ENCODE measurements around the gene NUAK2. TPM values are rescaled to one million over a fixed set of nuclear protein-coding genes. Genes with fewer than 3 reads are reported as not detected.
A peak's percentile ranks its signal among the peaks of the same experiment; 100 is the strongest.

Gene NUAK2
- total and polyA plus RNA-seq, 2 experiments from 2014 or later, result 3.0 to 3.8 TPM

GRCh38 chr1:205323794-205324193, 2.2 kb upstream of the NUAK2 start:
- in situ Hi-C loops (cut with MboI), result loop anchor here (5.0 kb wide), 1 partner anchor 46 kb away; no protein-coding TSS in a partner anchor
- Histone ChIP-seq H3K9me3 (ENCODE audit: low read depth) (no peaks in the 10 kb centered on the region), H3K79me2 (ENCODE audit: insufficient read depth) (peaks cover 27% of the 10 kb centered on the region), H4K20me1 (ENCODE audit: insufficient read depth) (no peaks in the 10 kb centered on the region), H3K4me1 (ENCODE audit: insufficient read depth) (peaks cover 14% of the 10 kb centered on the region), H3K4me2 (ENCODE audit: unreplicated experiment) (no peak overlapping the region), H3K27me3 (replicated peaks; ENCODE audit: insufficient read depth) (peaks cover 11% of the 10 kb centered on the region; the same call in 1 of the 2 replicates), H3K27ac (no peak overlapping the region), H2AFZ (no peak overlapping the region), H3F3A (ENCODE audit: insufficient read depth) (peaks cover 10% of the 10 kb centered on the region; the same call in 1 of the 2 replicates), H3K4me3 (no peak overlapping the region), H3K9ac (no peak overlapping the region), H3K9me2 (ENCODE audit: insufficient read depth) (no peaks in the 10 kb centered on the region), H3K36me3 (ENCODE audit: low read depth) (no peaks in the 10 kb centered on the region)
- no peak for DNase-seq
- whole genome bisulfite sequencing, 2 experiments (ENCODE audit: low coverage in 1 of 2, low lambda C conversion rate in 2 of 2, missing lambda C conversion rate in 2 of 2), result 91 to 97% methylated on average over 5 to 6 of the region's 6 CpGs
- TF ChIP-seq EZH2 (IDR thresholded peaks at IDR 0.05; ENCODE audit: insufficient read depth, poor library complexity, severe bottlenecking) (no peak), EZH2phosphoT487 (IDR thresholded peaks at IDR 0.05; ENCODE audit: insufficient read depth, low read depth) (no peak)

GRCh38 chr1:205321959-205322283, 376 bp upstream of the NUAK2 start:
- Histone ChIP-seq H3K4me3 (peak overlapping the region; percentile 88), H3K27me3 (replicated peaks; ENCODE audit: insufficient read depth) (no peaks in the 10 kb centered on the region), H3K9ac (no peak overlapping the region), H4K20me1 (ENCODE audit: insufficient read depth) (no peaks in the 10 kb centered on the region), H3K79me2 (ENCODE audit: insufficient read depth) (peaks cover 45% of the 10 kb centered on the region), H3K9me3 (ENCODE audit: low read depth) (no peaks in the 10 kb centered on the region), H3F3A (ENCODE audit: insufficient read depth) (peaks cover 10% of the 10 kb centered on the region; the same call in 1 of the 2 replicates), H3K4me1 (ENCODE audit: insufficient read depth) (peaks cover 17% of the 10 kb centered on the region), H3K4me2 (ENCODE audit: unreplicated experiment) (peak overlapping the region; percentile 33), H3K36me3 (ENCODE audit: low read depth) (no peaks in the 10 kb centered on the region), H3K9me2 (ENCODE audit: insufficient read depth) (no peaks in the 10 kb centered on the region), H2AFZ (peak overlapping the region; percentile 87; the same call in 1 of the 2 replicates), H3K27ac (no peak overlapping the region)
- 64 to 67% methylated on average over 5 of the region's 5 CpGs for WGBS, 2 experiments (ENCODE audit: low coverage in 1 of 2, low lambda C conversion rate in 2 of 2, missing lambda C conversion rate in 2 of 2)
- TF ChIP-seq EZH2phosphoT487 (IDR thresholded peaks at IDR 0.05; ENCODE audit: insufficient read depth, low read depth), result no peak
- TF ChIP-seq EZH2 (IDR thresholded peaks at IDR 0.05; ENCODE audit: insufficient read depth, poor library complexity, severe bottlenecking), result no peak
- in situ Hi-C loops (cut with MboI), result loop anchor here (5.0 kb wide), 1 partner anchor 45 kb away; no protein-coding TSS in a partner anchor
- no peak for DNase-seq

DNA sequence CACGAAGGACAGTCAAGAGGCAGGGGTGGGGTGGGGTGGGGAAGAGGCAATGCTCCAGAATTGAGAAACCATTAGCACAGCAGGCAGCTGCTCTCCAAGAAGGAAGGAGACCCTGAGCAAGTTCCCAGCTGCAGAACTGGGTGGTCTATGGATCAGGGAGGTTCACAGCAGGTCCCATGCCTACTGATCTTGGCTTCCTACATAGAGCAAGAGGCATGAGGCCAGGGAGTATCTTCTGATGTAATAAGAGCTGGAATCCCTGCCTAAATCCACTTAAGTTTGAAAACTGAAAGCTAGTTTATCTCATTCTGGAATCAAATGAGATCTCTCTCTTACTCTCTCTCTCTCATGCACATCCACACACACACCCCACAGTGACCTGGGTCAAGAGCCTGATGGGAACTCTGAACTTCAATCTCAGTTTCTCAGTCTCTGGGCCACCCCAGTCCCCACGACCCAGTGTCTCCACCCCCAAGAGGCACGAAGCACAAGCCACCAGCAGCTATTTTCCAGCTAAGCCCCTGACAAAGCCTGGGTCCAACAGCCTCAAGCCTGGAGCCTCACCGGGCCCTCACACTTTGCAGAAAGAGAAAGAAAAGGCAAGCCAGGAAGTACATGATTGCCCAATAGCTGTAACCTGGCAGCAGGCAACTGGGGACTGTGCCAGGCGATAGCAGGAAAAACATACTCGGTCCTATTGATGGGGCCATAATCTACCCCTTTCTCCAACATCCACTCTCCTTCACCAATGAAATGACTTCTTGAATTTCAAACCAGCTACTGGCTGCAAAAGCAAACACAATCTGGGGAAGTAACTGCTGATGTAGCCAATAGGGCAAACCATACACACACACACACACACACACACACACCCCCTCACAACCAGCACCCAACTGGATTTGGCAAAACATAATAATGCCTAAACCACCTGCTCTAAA, 2.2 kb downstream of the NUAK2 start:
- Histone ChIP-seq H3K9me3 (ENCODE audit: low read depth) (no peaks in the 10 kb centered on the region), H3K9me2 (ENCODE audit: insufficient read depth) (no peaks in the 10 kb centered on the region), H3F3A (ENCODE audit: insufficient read depth) (peaks cover 10% of the 10 kb centered on the region; the same call in 1 of the 2 replicates), H3K36me3 (ENCODE audit: low read depth) (no peaks in the 10 kb centered on the region), H4K20me1 (ENCODE audit: insufficient read depth) (no peaks in the 10 kb centered on the region), H3K27me3 (replicated peaks; ENCODE audit: insufficient read depth) (no peaks in the 10 kb centered on the region), H3K79me2 (ENCODE audit: insufficient read depth) (peaks cover 71% of the 10 kb centered on the region), H3K9ac (peak overlapping the region; percentile 51), H3K4me2 (ENCODE audit: unreplicated experiment) (peak overlapping the region; percentile 78), H3K4me3 (peak overlapping the region; percentile 88), H3K27ac (peak overlapping the region; percentile 51), H2AFZ (peak overlapping the region; percentile 42; the same call in 1 of the 2 replicates), H3K4me1 (ENCODE audit: insufficient read depth) (peaks cover 17% of the 10 kb centered on the region)
- in situ Hi-C loops (cut with MboI), result loop anchor here (5.0 kb wide), 1 partner anchor 42 kb away; no protein-coding TSS in a partner anchor
- 28 to 29% methylated on average over 6 of the region's 6 CpGs for WGBS, 2 experiments (ENCODE audit: low coverage in 1 of 2, low lambda C conversion rate in 2 of 2, missing lambda C conversion rate in 2 of 2)
- TF ChIP-seq EZH2phosphoT487 (IDR thresholded peaks at IDR 0.05; ENCODE audit: insufficient read depth, low read depth) (no peak), EZH2 (IDR thresholded peaks at IDR 0.05; ENCODE audit: insufficient read depth, poor library complexity, severe bottlenecking) (no peak)
- peak; percentile 71 for DNase-seq

GRCh38 chr1:205318231-205318991, 3.1 kb downstream of the NUAK2 start:
- no peaks in the 10 kb centered on the region for H3K9me2 ChIP-seq (ENCODE audit: insufficient read depth)
- no peaks in the 10 kb centered on the region for H3K27me3 ChIP-seq (replicated peaks; ENCODE audit: insufficient read depth)
- H3K79me2 ChIP-seq (ENCODE audit: insufficient read depth), result peaks cover 80% of the 10 kb centered on the region
- DNase-seq, result no peak
- no peak overlapping the region for H3K9ac ChIP-seq
- peaks cover 17% of the 10 kb centered on the region for H3K4me1 ChIP-seq (ENCODE audit: insufficient read depth)
- H3K36me3 ChIP-seq (ENCODE audit: low read depth), result no peaks in the 10 kb centered on the region
- no peak for TF ChIP-seq EZH2 (IDR thresholded peaks at IDR 0.05; ENCODE audit: insufficient read depth, poor library complexity, severe bottlenecking)
- no peak for TF ChIP-seq EZH2phosphoT487 (IDR thresholded peaks at IDR 0.05; ENCODE audit: insufficient read depth, low read depth)
- H3K4me2 ChIP-seq (ENCODE audit: unreplicated experiment), result peak overlapping the region; percentile 78
- no peak overlapping the region for H2AFZ ChIP-seq
- H3K4me3 ChIP-seq, result peak overlapping the region; percentile 88; the same call in 1 of the 2 replicates
- no peaks in the 10 kb centered on the region for H3K9me3 ChIP-seq (ENCODE audit: low read depth)
- peaks cover 10% of the 10 kb centered on the region; the same call in 1 of the 2 replicates for H3F3A ChIP-seq (ENCODE audit: insufficient read depth)
- WGBS, 2 experiments (ENCODE audit: low coverage in 1 of 2, low lambda C conversion rate in 2 of 2, missing lambda C conversion rate in 2 of 2), result 83 to 85% methylated on average over 6 of the region's 6 CpGs
- H4K20me1 ChIP-seq (ENCODE audit: insufficient read depth), result no peaks in the 10 kb centered on the region
- in situ Hi-C loops (cut with MboI), result no loop called here
- H3K27ac ChIP-seq, result no peak overlapping the region

All from GM23248 (cell line).